ENCODE data around the gene GABBR1.

Gene GABBR1

DNA sequence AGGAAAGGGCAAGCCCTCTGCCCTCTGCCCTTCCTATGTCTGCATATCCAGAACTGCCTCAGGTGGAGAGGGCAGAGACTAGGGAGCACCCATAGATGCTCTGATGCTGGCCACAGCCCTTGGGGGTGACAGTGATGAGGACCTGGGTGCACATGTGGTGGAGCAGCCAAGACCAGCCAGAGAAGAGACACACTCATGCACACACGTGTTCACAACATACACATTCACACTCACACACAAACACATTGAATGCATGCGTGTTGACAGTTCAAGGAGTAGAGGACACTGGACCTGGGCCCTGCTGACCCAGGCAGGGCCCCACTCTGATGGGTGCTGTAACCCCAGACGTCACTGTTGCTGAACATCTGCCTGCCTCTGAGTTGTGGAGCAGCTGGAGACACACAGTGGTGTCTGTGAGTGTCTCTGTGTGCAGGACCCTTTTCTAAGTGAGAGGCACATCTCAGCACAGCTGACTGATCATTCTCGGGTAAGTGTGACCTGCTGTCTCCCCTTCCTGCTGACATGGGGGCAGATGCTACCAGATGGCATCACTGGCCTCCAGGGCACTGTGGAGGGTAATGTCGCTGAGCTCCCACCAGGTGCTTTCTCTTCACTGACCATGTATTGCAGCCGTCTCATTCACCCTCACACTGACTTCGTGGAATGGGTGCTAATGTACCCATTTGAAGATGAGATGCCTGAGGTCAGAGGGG lies 115.1 kb downstream of the GABBR1 start:
- TF ChIP-seq FOXP2 (optimal IDR thresholded peaks at IDR 0.05; ENCODE audit: control extremely low read depth, extremely low read length, insufficient read depth) (no peak), EZH2 (IDR thresholded peaks at IDR 0.05) (no peak)
- Histone ChIP-seq H3K9me3 (ENCODE audit: low read depth, low read length) (no peaks in the 10 kb centered on the region), H3K9ac (ENCODE audit: insufficient read length) (no peak overlapping the region), H3K36me3 (ENCODE audit: insufficient read depth, low read length) (no peaks in the 10 kb centered on the region), H3K4me3 (no peak overlapping the region), H3K27ac (no peak overlapping the region)
- no peak for DNase-seq (ENCODE audit: low read depth, low spot score)

DNA sequence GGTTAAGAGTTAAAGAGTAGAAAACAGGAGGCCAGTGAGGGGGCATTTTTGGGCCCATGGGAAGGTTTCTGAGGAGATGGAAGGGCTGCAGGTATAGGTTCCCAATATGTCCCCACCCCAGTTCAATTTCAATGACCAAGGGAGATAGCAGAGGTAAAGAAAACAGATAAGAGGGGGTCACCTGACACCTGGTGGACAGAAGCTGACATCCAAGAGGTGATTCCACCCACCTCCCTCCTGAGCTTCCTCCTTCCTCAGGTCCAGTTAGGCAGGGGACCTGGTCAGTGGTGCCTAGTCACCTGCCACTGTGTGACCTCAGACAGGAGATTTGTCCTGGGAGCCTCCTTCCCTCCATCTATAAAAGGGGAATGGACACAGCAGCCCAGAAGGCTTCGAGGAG lies 115.7 kb downstream of the GABBR1 start:
- H3K9me3 ChIP-seq (ENCODE audit: low read depth, low read length) = no peaks in the 10 kb centered on the region
- H3K9ac ChIP-seq (ENCODE audit: insufficient read length) = no peak overlapping the region
- no peak for DNase-seq (ENCODE audit: low read depth, low spot score)
- no peak overlapping the region for H3K27ac ChIP-seq
- no peak for TF ChIP-seq EZH2 (IDR thresholded peaks at IDR 0.05)
- no peak for TF ChIP-seq POLR2AphosphoS5 (IDR thresholded peaks at IDR 0.05; ENCODE audit: borderline replicate concordance, low read depth, low read length)
- H3K4me3 ChIP-seq = no peak overlapping the region
- no peaks in the 10 kb centered on the region for H3K36me3 ChIP-seq (ENCODE audit: insufficient read depth, low read length)

DNA sequence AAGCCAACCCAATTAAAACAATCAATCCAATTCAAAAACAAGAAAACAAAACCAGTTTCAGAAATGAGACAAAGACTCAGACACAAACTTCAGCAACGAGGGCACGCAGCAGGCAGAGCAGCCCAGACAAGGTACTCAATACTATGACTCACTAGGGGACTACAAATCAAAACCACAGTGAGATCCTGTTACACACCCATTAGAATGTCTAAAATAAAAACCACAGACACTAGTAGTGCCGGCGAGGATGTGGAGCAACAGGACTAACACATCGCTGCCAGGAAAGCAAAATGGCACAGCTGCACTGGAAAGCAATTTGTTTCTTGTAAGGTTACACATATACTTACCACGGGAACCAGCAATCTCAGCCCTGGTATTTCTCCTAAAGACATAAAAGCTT lies 116.9 kb downstream of the GABBR1 start:
- TF ChIP-seq POLR2AphosphoS5 (IDR thresholded peaks at IDR 0.05; ENCODE audit: borderline replicate concordance, low read depth, low read length) (no peak), EZH2 (IDR thresholded peaks at IDR 0.05) (no peak), FOXP2 (optimal IDR thresholded peaks at IDR 0.05; ENCODE audit: control extremely low read depth, extremely low read length, insufficient read depth) (no peak)
- Histone ChIP-seq H3K27ac (no peak overlapping the region), H3K9me3 (ENCODE audit: low read depth, low read length) (no peaks in the 10 kb centered on the region), H3K4me3 (no peak overlapping the region), H3K36me3 (ENCODE audit: insufficient read depth, low read length) (no peaks in the 10 kb centered on the region), H3K9ac (ENCODE audit: insufficient read length) (no peak overlapping the region)
- DNase-seq (ENCODE audit: low read depth, low spot score) = no peak

DNA sequence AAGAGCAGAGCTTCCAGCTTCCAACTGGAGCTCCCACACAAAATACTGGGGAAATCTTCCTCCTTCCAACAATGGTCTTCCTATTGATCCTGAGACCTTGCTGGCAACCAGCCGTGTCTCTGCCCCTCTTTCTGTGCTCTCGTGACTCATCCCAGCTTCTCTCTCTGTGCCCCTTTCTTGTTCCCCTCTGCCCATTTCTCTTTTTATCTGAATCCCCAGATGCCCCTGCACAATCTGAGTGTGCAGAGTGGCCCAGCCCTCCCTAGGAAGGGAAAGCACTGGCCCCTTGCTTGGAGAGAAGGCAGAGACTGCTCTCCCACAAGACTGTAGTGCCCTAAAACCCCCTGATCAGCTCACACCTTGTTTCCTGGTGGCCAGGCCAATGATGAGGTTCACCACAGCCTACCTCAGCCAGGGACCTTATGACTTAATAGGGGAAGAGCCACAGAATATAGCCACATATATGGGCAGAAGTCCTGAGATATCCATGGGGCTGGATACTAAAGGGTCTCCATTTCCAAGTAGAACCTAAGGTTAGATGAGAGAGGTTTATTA lies 122.2 kb downstream of the GABBR1 start:
- H3K9me3 ChIP-seq (ENCODE audit: low read depth, low read length) = no peaks in the 10 kb centered on the region
- no peak for DNase-seq (ENCODE audit: low read depth, low spot score)
- H3K4me3 ChIP-seq = no peak overlapping the region

DNA sequence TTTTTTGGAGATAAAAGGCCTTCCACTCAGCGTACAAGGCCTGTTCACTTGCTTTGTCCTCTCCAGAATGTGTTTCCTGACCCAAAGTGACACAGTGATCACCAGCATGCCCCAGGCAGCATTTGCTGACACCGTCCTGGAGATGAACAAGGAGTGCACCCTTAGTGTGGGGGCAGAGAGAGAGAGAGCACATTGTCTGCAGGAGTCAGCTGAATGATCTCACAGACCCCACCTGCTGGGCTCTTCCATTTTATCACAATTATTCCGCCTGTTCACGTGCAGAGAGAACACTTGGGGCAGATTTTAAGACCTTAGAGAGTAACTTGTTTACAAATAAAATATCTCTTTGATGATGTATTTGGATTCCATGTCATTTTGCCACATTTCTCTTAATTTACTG lies 122.8 kb downstream of the GABBR1 start:
- Histone ChIP-seq H3K9me3 (ENCODE audit: low read depth, low read length) (no peaks in the 10 kb centered on the region), H3K4me3 (no peak overlapping the region), H3K27ac (no peak overlapping the region), H3K36me3 (ENCODE audit: insufficient read depth, low read length) (no peaks in the 10 kb centered on the region), H3K9ac (ENCODE audit: insufficient read length) (no peak overlapping the region)
- DNase-seq (ENCODE audit: low read depth, low spot score) = no peak
- no peak for TF ChIP-seq FOXP2 (optimal IDR thresholded peaks at IDR 0.05; ENCODE audit: control extremely low read depth, extremely low read length, insufficient read depth)
- no peak for TF ChIP-seq POLR2AphosphoS5 (IDR thresholded peaks at IDR 0.05; ENCODE audit: borderline replicate concordance, low read depth, low read length)
- TF ChIP-seq EZH2 (IDR thresholded peaks at IDR 0.05) = no peak

More for the DNA sequence above, 122.2 kb downstream of the GABBR1 start:
- no peaks in the 10 kb centered on the region for H3K36me3 ChIP-seq (ENCODE audit: insufficient read depth, low read length)
- TF ChIP-seq FOXP2 (optimal IDR thresholded peaks at IDR 0.05; ENCODE audit: control extremely low read depth, extremely low read length, insufficient read depth) (no peak), EZH2 (IDR thresholded peaks at IDR 0.05) (no peak), POLR2AphosphoS5 (IDR thresholded peaks at IDR 0.05; ENCODE audit: borderline replicate concordance, low read depth, low read length) (no peak)
- no peak overlapping the region for H3K9ac ChIP-seq (ENCODE audit: insufficient read length)
- H3K27ac ChIP-seq = no peak overlapping the region

Data from SK-N-MC (cell line).